SK-N-SH (cell line): ENCODE results near the gene HOXC4.

Source experiments
- CTCF ChIP-seq: fragments of 200-600 bp; sonication (generic); IDR thresholded peaks from 2 replicates; pipeline ENCODE4 v1.6.1; 2017; ENCODE audit warnings: antibody characterized with exemption, mild to moderate bottlenecking, moderate library complexity
- EP300 ChIP-seq, 2 experiments: IDR thresholded peaks; 2 replicates each; pipeline versions ENCODE4 v1.4.0 to v1.6.1; 2012; ENCODE audit warnings: borderline replicate concordance in 1 of 2, low read depth in 1 of 2, low read length in 1 of 2
- EZH2phosphoT487 ChIP-seq: fragments of 200-600 bp; sonication (generic); IDR thresholded peaks from 2 replicates; pipeline ENCODE4 v1.6.1; 2017; ENCODE audit warnings: low read depth, mixed run types, mild to moderate bottlenecking, antibody characterized with exemption, moderate library complexity, borderline replicate concordance
- FOSL2 ChIP-seq: IDR thresholded peaks from 2 replicates; pipeline ENCODE4 v1.4.0; 2012; ENCODE audit warnings: low read depth, mild to moderate bottlenecking, moderate library complexity, borderline replicate concordance
- RAD21 ChIP-seq: IDR thresholded peaks from 2 replicates; pipeline ENCODE4 v1.6.1; 2012; ENCODE audit warnings: mild to moderate bottlenecking, low read length
- REST ChIP-seq: IDR thresholded peaks from 2 replicates; pipeline ENCODE4 v1.6.1; 2012; ENCODE audit warnings: mild to moderate bottlenecking, low read depth, low read length, moderate library complexity
- SMC3 ChIP-seq: IDR thresholded peaks from 2 replicates; pipeline ENCODE4 v1.6.1; 2012; ENCODE audit warnings: low read depth, low read length, improper control_type of control experiment
- USF2 ChIP-seq: fragments of 150-350 bp; IDR thresholded peaks from 2 replicates; pipeline ENCODE4 v1.6.1; 2017; ENCODE audit warnings: antibody characterized with exemption, low read length, low read depth, borderline replicate concordance

GRCh38 chr12:54035568-54036264 lies 17.9 kb upstream of the HOXC4 start:
- TF ChIP-seq SMC3 (no peak), EP300 (IDR thresholded peaks at IDR 0.05; ENCODE audit: borderline replicate concordance in 1 of 2, low read depth in 1 of 2, low read length in 1 of 2) (peak in 1 of 2 experiments; percentile 26; a peak in 1 of 4 replicates), REST (no peak), RAD21 (no peak), FOSL2 (no peak), USF2 (no peak), CTCF (no peak), EZH2phosphoT487 (no peak)
